BJ (cell line): Measurements from ENCODE around the gene IRAK3. TPM values are rescaled to one million over a fixed set of nuclear protein-coding genes. Genes with fewer than 3 reads are reported as not detected.

Source experiments
- CTCF ChIA-PET: fragments of 350-600 bp; formaldehyde crosslinking; extraction: SDS; loops from one replicate; lab custom pipeline; 2021; ENCODE audit warnings: antibody characterized with exemption, inconsistent platforms; lab: Yijun Ruan, JAX
- POLR2A ChIA-PET: fragments of 300-600 bp; sonication (Branson Sonifier 250); formaldehyde crosslinking; extraction: SDS; loops from one replicate; lab custom pipeline; 2021; ENCODE audit warnings: antibody characterized with exemption; lab: Charles Lee
- DNase-seq: peaks from one replicate; pipeline ENCODE4 v3.0.0-alpha.2; 2011; ENCODE audit warnings: low read depth
- H3K27me3 ChIP-seq: 2 replicates; pipeline ENCODE4 v1.6.0; 2011; ENCODE audit warnings: low read length; ENCODE audit not compliant: control insufficient read depth, insufficient read depth
- H3K36me3 ChIP-seq: 2 replicates; pipeline ENCODE4 v1.5.1; 2011; ENCODE audit warnings: low read length; ENCODE audit not compliant: control insufficient read depth, insufficient read depth
- H3K4me3 ChIP-seq: 2 replicates; pipeline ENCODE4 v1.5.1; 2011; ENCODE audit warnings: low read depth, mild to moderate bottlenecking, control low read depth, low read length
- polyA plus RNA-seq: library from polyadenylated mRNA; depleted of rRNA; stranded (reverse); fragments of >200 nt; gene quantifications from 2 replicates; pipeline ENCODE4 v1.2.3, GENCODE V29; 2011
- TF ChIP-seq, protein P1 (sequence below): IDR thresholded peaks from 2 replicates; pipeline ENCODE4 v1.5.1; 2011; ENCODE audit warnings: low read depth, mild to moderate bottlenecking, control low read depth, inconsistent platforms, low read length, moderate library complexity; ENCODE audit not compliant: insufficient read depth

The IRAK3 gene
- polyA plus RNA-seq, 1 experiment = 3.1 TPM

DNA sequence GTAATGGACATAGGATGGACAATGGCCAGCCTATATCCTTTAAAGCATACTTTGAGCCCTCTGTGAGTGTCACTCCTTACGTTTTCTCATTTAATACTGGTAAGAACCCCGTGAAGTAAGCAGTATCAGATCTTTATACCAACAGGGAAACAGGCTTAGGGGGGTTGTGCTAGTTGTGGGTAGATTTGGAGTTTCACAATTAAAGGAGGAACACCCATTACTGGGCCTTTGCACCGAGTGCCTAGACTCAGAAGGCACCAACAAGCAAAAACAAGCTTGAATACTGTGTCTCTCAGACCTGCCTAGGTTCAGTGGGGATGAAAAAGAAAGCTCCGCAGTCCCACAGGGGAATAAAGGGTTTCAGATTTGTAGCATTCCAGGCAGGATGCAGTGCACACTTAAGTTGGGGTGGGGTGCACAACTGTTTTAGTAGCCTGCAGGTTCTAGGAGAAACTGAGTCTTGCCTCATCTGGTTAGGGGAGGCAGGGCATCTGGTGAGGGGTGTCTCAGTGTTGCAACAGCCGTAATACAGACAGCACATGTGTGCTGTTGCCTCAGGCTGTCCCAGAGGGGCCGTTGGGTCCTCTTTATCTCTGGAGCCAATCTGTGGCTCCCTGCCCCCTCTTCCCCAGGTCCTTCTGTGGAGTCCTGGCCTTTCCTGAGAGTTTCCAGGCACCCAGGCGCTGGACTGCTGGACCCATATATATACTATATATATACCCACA, 51.2 kb downstream of the IRAK3 start:
- TF ChIP-seq, protein P1, sequence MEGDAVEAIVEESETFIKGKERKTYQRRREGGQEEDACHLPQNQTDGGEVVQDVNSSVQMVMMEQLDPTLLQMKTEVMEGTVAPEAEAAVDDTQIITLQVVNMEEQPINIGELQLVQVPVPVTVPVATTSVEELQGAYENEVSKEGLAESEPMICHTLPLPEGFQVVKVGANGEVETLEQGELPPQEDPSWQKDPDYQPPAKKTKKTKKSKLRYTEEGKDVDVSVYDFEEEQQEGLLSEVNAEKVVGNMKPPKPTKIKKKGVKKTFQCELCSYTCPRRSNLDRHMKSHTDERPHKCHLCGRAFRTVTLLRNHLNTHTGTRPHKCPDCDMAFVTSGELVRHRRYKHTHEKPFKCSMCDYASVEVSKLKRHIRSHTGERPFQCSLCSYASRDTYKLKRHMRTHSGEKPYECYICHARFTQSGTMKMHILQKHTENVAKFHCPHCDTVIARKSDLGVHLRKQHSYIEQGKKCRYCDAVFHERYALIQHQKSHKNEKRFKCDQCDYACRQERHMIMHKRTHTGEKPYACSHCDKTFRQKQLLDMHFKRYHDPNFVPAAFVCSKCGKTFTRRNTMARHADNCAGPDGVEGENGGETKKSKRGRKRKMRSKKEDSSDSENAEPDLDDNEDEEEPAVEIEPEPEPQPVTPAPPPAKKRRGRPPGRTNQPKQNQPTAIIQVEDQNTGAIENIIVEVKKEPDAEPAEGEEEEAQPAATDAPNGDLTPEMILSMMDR = no peak
- POLR2A ChIA-PET = no interaction called here
- Histone ChIP-seq H3K27me3 (no peaks in the 10 kb centered on the region), H3K36me3 (no peaks in the 10 kb centered on the region), H3K4me3 (no peak overlapping the region)
- CTCF ChIA-PET = no interaction called here
- no peak for DNase-seq

DNA sequence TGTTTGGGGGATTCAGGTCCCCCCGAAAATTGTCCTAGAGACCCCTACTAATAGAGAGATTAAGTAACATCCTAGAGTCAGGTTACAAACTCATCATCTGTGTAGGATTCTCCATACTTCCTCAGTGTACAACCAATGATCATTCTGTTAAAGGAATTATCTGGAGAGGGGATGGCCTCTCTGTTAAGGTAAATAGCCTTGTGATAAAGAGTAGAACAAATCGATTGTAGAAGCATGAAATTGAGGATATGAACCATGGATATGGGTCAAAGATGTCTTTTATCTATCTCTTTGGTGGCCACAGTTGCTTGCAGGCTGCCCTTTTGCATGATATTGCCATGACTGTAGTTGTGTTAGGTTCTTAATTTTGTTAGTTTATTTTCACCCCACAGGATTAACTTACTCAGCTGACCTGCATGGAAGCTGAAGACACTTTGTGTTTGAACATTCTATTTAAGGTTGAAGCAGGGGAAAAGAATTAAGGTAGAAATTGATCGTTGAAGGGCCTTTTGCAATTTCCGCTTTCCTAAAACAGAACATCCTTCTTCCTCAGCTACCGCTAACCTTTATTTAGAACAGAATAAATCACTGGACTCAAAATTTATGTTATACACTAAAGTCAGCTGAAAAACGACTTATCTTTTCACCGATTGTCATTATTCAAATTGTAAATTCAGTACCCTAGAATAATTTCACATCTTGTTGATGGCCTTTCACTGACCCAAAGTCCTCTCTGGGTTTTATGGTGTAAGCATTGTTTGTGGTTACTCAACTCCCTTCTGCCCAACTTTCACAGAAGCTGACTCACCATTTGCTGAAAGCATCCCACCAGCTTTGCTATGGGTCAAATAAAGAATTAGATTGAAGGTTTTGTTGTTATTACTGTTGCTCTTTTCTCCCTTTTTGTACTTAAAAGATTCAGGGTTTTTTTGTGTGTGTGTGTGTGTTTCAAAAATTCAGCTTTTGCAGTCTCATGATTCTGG, 52.3 kb downstream of the IRAK3 start:
- no peak overlapping the region for H3K4me3 ChIP-seq
- CTCF ChIA-PET = interaction anchor here (1.6 kb wide), 1 partner anchor 11 kb away, joined by 4 read pairs; no protein-coding TSS in a partner anchor

DNA sequence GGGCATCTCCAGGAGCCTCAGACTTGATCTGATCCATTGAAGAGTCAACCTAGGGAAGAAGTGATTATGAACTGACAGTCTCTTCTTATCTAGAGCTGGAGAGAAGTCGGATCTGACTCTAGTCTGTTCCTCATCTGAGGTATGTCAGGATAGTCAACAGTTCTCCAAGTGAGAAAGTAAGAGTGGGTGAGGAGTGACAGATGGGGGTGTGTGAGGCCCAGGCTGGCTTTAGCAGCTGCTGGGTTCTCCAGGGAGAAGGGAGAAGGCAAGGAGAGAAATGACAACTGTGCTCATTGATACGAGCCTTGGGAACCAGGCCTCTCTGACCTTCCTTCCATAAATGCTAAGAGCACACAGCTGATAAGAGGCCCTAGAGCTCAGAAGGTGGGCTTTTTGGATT, 53.3 kb downstream of the IRAK3 start:
- Histone ChIP-seq H3K27me3 (no peaks in the 10 kb centered on the region), H3K36me3 (no peaks in the 10 kb centered on the region), H3K4me3 (no peak overlapping the region)
- TF ChIP-seq, protein P1 = no peak
- DNase-seq = no peak
- POLR2A ChIA-PET = no interaction called here
- CTCF ChIA-PET = interaction anchor here (1.6 to 1.7 kb wide), 2 partner anchors 11 to 15 kb away, joined by 4 read pairs; no protein-coding TSS in a partner anchor

More for the DNA sequence above, 52.3 kb downstream of the IRAK3 start:
- peak; percentile 71 for DNase-seq
- H3K27me3 ChIP-seq = no peaks in the 10 kb centered on the region
- POLR2A ChIA-PET = no interaction called here
- no peaks in the 10 kb centered on the region for H3K36me3 ChIP-seq
- TF ChIP-seq, protein P1 = no peak

DNA sequence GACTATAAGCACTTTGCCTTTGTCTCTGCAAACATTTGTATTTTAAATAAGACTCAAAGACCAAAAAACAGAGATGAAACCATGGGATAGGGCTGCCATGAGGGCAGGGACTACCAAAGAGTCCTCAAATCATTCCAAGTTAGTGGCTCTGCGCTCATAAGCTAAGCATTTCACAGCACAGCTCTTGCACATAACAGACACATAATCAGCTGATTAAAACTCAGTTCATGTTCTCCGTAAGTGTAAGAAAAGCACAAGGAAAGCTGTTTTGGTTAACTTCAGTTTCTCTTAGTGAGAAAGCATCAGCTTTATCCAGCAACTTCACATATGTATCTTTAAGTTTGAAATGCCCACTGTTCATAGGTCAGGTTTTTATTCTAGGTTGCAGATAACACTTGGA, 54.9 kb downstream of the IRAK3 start:
- no peaks in the 10 kb centered on the region for H3K27me3 ChIP-seq
- ChIA-PET POLR2A (no interaction called here), CTCF (interaction anchor here (0.6 to 1.7 kb wide), 4 partner anchors 13 to 35 kb away, joined by 3 to 4 read pairs (median 3); no protein-coding TSS in a partner anchor)
- no peaks in the 10 kb centered on the region for H3K36me3 ChIP-seq
- no peak overlapping the region for H3K4me3 ChIP-seq
- TF ChIP-seq, protein P1 = no peak
- no peak for DNase-seq

DNA sequence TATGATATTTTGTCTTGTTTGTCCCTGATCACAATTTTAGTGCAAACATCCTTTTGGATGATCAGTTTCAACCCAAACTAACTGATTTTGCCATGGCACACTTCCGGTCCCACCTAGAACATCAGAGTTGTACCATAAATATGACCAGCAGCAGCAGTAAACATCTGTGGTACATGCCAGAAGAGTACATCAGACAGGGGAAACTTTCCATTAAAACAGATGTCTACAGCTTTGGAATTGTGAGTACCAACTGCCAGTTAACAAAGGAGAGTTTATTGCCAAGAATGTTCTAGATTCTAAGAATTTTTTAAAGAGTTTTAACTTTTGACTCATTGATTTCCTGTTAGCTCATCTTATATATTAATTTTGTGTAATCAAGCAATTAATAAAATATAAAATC, 55.4 kb downstream of the IRAK3 start:
- no peak for DNase-seq
- ChIA-PET POLR2A (no interaction called here), CTCF (interaction anchor here (0.6 to 1.3 kb wide), 3 partner anchors 12 to 34 kb away, joined by 3 read pairs; no protein-coding TSS in a partner anchor)
- Histone ChIP-seq H3K36me3 (no peaks in the 10 kb centered on the region), H3K27me3 (no peaks in the 10 kb centered on the region), H3K4me3 (no peak overlapping the region)
- TF ChIP-seq, protein P1 = no peak
